ENCODE results near the gene CSF1.

The CSF1 gene

GRCh38 chr1:109901524-109902145 is 9.0 kb upstream of the CSF1 start:
- DNase-seq (ENCODE audit: low read depth in 2 of 2) = no peak

GRCh38 chr1:109902204-109902985 is 8.3 kb upstream of the CSF1 start:
- DNase-seq (ENCODE audit: low read depth in 2 of 2) = no peak

GRCh38 chr1:109903376-109903930 is 7.2 kb upstream of the CSF1 start:
- DNase-seq (ENCODE audit: low read depth in 2 of 2) = no peak

GRCh38 chr1:109904105-109904817 is 6.4 kb upstream of the CSF1 start:
- DNase-seq (ENCODE audit: low read depth in 2 of 2) = no peak

GRCh38 chr1:109905491-109905890 is 5.2 kb upstream of the CSF1 start:
- no peak for DNase-seq (ENCODE audit: low read depth in 2 of 2)

- DNase-seq (ENCODE audit: low read depth in 2 of 2) = peak in 1 of 2 donors; percentile 38
Observed at GRCh38 chr1:109906160-109906838, 4.3 kb upstream of the CSF1 start.

GRCh38 chr1:109906839-109907180 is 3.8 kb upstream of the CSF1 start:
- DNase-seq (ENCODE audit: low read depth in 2 of 2) = no peak

- no peak for DNase-seq (ENCODE audit: low read depth in 2 of 2)
Observed at GRCh38 chr1:109907190-109907774, 3.4 kb upstream of the CSF1 start.

- no peak for DNase-seq (ENCODE audit: low read depth in 2 of 2)
Observed at GRCh38 chr1:109908836-109909235, 1.8 kb upstream of the CSF1 start.

- no peak for DNase-seq (ENCODE audit: low read depth in 2 of 2)
Observed at GRCh38 chr1:109909561-109909960, 1.1 kb upstream of the CSF1 start.

- DNase-seq (ENCODE audit: low read depth in 2 of 2) = no peak
Observed at GRCh38 chr1:109910963-109911798, 532 bp downstream of the CSF1 start.

GRCh38 chr1:109912214-109912861 is 1.7 kb downstream of the CSF1 start:
- DNase-seq (ENCODE audit: low read depth in 2 of 2) = no peak

- no peak for DNase-seq (ENCODE audit: low read depth in 2 of 2)
Observed at GRCh38 chr1:109912873-109913272, 2.2 kb downstream of the CSF1 start.

GRCh38 chr1:109913360-109913879 is 2.8 kb downstream of the CSF1 start:
- DNase-seq (ENCODE audit: low read depth in 2 of 2) = no peak

- no peak for DNase-seq (ENCODE audit: low read depth in 2 of 2)
Observed at GRCh38 chr1:109914587-109915240, 4.1 kb downstream of the CSF1 start.

GRCh38 chr1:109917051-109917767 is 6.6 kb downstream of the CSF1 start:
- DNase-seq (ENCODE audit: low read depth in 2 of 2) = no peak

GRCh38 chr1:109917768-109918606 is 7.3 kb downstream of the CSF1 start:
- DNase-seq (ENCODE audit: low read depth in 2 of 2) = no peak

GRCh38 chr1:109918671-109919070 is 8.0 kb downstream of the CSF1 start:
- no peak for DNase-seq (ENCODE audit: low read depth in 2 of 2)
